NCI-H187 (cell line): ENCODE measurements around the gene BLTP3B.
"Not testable (repeated sequence)": the region's sequence is repeated elsewhere in the genome, so short reads cannot be mapped to it uniquely, and the experiment has no call there.

Experiments
- DNase-seq, 2 experiments: peaks; one replicate each; lab custom pipeline; 2025; lab: John Stamatoyannopoulos, UW

BLTP3B gene

GRCh38 chr12:100142851-100143559, at the start of gene BLTP3B:
Gene BLTP3B (minus strand): TSS chr12:100142874. CDS start chr12:100142635, 239 bp downstream.
- DNase-seq: peak; percentile 86 to 93

- no peak for DNase-seq
Observed at GRCh38 chr12:100189636-100190394, 47.1 kb upstream of the BLTP3B start.

- DNase-seq: not testable (repeated sequence)
Observed at GRCh38 chr12:100188888-100189635, 46.4 kb upstream of the BLTP3B start.

- DNase-seq: no peak
Observed at GRCh38 chr12:100187857-100188519, 45.3 kb upstream of the BLTP3B start.

GRCh38 chr12:100187068-100187467, 44.4 kb upstream of the BLTP3B start:
- DNase-seq: no peak

GRCh38 chr12:100186071-100186470, 43.4 kb upstream of the BLTP3B start:
- DNase-seq: no peak

GRCh38 chr12:100185361-100185894, 42.8 kb upstream of the BLTP3B start:
- DNase-seq: no peak

GRCh38 chr12:100184549-100185145, 42.0 kb upstream of the BLTP3B start:
- DNase-seq: no peak

GRCh38 chr12:100179252-100179651, 36.6 kb upstream of the BLTP3B start:
- DNase-seq: no peak

- DNase-seq: not testable (repeated sequence)
Observed at GRCh38 chr12:100176493-100176892, 33.8 kb upstream of the BLTP3B start.

GRCh38 chr12:100174495-100174894, 31.8 kb upstream of the BLTP3B start:
- no peak for DNase-seq

GRCh38 chr12:100173111-100173510, 30.4 kb upstream of the BLTP3B start:
- DNase-seq: no peak

- no peak for DNase-seq
Observed at GRCh38 chr12:100171248-100171647, 28.6 kb upstream of the BLTP3B start.

- no peak for DNase-seq
Observed at GRCh38 chr12:100170313-100170858, 27.7 kb upstream of the BLTP3B start.

- DNase-seq: no peak
Observed at GRCh38 chr12:100169345-100169744, 26.7 kb upstream of the BLTP3B start.

- DNase-seq: no peak
Observed at GRCh38 chr12:100168562-100168961, 25.9 kb upstream of the BLTP3B start.

GRCh38 chr12:100166232-100166631, 23.6 kb upstream of the BLTP3B start:
- no peak for DNase-seq

- DNase-seq: no peak
Observed at GRCh38 chr12:100165356-100165755, 22.7 kb upstream of the BLTP3B start.

GRCh38 chr12:100164153-100164704, 21.6 kb upstream of the BLTP3B start:
- DNase-seq: no peak

- peak; percentile 59 to 68 for DNase-seq
Observed at GRCh38 chr12:100163416-100164152, 20.9 kb upstream of the BLTP3B start.
